GM21717 (cell line): ENCODE results near the gene ACVR1.
"Not testable (repeated sequence)": the region's sequence is repeated elsewhere in the genome, so short reads cannot be mapped to it uniquely, and the experiment has no call there.

Experiments
- ATAC-seq: cut with Tn5 transposase; IDR thresholded peaks from one replicate; pipeline ENCODE4 v1.9.1; 2021; ENCODE audit warnings: mild to moderate bottlenecking, moderate library complexity; ENCODE audit not compliant: unreplicated experiment

Gene ACVR1

DNA sequence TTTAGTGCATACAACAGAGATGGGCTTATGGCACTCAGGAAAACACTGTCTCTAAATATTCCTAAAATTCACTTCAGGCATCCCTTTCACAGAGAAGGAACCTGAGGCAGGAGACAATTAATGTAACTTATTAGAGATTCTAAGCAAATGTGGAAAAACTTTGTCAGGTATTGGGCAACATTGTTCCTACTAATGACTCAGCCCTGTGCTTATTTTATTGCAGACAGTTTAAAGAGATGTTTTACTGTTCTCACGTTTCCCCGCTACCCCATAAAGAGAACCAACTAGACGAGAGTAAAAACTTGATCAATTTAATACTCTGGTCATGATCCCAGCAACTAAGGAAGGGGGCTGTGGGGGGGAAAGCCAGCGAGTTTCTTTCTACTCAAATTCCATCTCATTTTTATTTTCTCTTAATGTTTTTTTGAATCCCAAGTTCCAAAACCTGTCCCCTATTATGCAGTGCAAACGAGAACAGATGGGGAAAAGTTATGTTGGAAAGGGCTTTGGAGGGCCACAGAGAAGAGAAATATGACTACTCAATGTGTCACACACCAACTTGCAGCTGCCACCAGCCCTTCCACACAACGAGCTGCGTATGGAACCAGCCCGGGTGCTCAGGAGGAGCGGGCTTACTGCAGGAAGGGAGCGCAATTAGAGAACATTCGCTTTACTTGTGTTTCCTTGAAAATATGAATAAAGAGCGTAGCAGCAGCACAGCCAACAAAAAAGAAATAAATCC is 18.7 kb upstream of the ACVR1 start:
- no peak for ATAC-seq

DNA sequence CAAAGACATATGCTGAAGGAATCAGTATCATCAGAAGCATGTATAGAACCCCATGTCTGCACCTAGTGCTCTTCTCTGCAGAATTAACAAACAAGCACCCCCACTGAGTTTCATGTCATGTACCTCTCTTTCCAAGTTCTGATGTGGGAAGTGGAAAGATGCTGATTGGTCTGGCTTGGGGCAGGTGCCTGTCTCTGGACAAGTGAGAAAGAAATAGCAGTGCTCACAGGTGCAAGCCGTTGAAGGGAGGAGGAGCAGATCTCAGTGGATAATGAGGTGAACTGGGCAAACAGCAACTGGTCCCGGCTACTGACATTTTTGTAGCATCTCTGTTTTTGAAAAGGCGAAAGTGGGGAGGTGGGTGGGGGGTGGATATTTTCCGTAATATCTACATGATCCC is 17.5 kb upstream of the ACVR1 start:
- ATAC-seq, result no peak

DNA sequence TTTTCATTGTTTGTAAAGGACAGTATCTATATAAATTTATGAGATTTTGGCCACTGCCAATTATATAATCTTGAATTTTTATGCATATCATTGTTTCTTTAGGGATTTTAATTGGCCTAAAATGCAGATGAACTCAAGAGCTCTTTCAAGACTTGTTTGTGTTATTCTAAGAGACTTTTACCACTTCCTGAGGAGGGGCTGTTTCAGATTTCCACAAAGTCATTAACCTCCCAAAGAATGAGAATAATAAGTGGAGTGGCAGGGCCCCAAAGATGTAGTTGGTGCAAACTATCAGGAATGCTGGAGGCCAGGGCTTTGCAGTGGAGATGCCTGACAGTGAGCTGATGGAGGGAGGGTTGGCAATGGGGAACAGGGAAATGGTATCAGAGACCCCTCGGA is 15.5 kb upstream of the ACVR1 start:
- no peak for ATAC-seq

DNA sequence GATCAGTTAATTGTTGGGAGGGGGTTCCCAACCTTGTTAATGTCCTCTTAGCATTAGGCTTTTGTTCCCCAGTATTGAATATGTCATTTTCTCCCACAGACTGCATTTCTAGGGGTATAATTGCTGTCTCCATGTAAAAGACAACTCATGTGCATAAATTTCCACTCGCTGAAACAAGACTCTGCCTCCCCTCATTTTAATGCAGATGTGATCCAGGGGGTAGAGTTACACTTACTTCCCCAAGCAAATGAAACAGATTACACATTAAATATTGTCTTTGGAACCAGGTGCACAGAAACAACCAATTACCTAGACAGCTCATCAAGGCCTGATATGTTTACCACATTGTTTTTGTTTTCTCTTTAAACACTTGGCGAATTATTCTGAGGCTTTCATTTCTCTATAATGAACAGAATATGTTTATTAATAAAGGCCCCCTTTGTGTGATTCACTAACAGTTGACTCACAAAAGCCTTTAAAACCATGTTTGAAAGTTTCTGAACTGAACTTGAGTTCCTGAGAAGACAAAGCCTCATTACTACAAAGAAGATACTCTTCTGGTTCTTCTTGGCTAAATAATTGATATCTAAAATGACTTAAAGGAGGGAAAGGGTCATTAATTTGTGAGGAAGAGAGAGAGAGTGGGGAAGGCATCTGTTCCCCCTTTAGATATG is 15.0 kb upstream of the ACVR1 start:
- ATAC-seq, result no peak

DNA sequence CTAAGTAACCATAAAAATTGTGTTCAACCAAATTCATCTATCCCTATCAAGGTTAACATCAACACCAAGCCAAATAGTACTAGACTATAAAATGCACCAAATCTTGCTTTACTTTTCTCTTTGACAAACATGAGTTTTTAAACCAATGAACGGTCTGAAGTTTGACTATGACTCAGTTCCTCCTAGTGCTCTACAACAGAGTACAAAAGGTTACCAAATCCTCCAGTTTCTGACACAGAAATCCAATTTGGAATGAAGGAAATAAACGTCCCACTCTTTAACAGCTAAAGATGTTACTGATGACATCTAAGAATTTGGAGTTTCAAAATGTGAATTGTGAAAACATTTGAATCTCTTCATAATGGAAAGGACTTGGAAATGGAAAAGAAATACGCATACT is 11.8 kb upstream of the ACVR1 start:
- no peak for ATAC-seq

DNA sequence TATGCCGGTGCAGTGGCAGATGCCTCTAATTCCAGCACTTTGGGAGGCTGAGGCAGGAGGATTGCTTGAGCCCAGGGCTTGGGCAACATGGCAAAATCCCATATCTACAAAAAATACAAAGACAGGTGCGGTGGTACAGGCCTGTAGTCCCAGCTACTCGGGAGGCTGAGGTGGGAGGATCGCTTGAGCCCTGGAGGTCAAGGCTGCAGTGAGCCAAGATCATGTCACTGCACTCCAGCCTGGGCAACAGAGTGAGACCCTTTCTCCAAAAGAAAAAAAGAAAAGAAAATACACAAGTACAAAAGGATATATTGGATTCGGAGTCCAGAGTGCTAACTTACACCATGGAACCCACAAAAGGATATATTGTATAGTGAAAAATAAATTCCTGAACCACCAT is 8.4 kb upstream of the ACVR1 start:
- ATAC-seq, result not testable (repeated sequence)

DNA sequence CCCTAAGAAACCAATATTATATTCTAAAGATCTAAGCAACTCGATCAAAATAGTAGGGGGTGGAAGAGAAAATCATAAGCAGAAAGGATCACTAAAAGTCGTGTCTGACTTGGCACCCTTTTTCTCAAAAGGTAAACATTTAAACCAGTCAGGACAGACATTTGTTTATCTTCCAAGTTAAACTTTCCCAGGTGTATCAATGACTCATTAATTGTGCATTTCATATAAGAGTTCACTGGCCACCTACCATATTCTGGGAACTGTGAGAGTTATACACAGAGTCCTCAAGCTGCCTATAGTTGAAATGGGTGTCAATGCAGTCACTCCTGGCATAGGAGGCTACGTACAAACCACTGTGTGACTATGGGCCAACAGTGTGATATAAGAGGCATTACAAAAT is 4.8 kb upstream of the ACVR1 start:
- no peak for ATAC-seq

DNA sequence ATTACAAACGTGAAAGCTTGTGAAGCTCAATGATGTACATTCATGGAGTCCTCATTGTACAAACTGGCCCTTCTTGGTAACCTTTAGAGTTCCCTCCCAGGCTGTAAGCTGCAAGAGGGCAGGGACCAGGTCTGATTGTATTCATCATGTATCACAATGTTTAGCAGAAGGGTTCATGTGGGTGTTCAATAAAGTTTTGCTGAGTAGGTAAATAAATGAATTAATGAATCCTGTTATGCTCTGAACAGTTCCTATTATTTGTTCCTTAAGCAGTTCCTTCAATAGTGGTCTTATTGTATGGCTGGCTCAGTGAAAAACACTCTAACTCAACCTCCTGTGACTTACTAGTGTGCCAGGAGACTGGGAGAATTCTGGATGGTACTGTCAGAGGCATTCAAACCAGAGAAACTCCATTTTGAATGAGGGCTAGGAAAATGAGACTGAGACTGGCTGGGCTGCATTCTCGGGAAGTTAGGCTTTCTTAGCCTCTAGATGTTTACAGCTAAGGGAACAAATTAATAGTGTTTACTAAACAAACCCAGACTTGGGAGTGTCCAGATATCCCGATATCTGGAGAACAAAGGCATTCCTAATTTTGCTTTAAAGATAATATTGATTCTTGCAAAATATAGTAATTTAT is 1.8 kb upstream of the ACVR1 start:
- ATAC-seq, result no peak

DNA sequence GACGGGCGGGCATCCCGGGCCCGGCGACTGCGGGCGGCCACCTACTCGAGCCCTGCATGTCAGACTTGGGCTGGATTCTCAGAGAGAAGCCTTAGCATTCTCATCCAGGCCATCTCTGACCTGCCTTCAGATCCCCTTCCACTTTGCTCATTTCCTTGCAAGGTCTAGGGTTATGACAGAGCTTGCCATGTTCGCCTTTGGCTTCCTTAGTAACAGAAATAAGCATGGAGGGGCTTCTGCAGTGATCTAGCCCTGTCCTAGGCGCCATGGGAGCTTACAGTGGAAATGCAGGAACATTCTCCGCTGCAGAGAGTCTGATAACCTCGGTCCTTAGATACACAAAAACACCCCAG is 632 bp upstream of the ACVR1 start:
- no peak for ATAC-seq

DNA sequence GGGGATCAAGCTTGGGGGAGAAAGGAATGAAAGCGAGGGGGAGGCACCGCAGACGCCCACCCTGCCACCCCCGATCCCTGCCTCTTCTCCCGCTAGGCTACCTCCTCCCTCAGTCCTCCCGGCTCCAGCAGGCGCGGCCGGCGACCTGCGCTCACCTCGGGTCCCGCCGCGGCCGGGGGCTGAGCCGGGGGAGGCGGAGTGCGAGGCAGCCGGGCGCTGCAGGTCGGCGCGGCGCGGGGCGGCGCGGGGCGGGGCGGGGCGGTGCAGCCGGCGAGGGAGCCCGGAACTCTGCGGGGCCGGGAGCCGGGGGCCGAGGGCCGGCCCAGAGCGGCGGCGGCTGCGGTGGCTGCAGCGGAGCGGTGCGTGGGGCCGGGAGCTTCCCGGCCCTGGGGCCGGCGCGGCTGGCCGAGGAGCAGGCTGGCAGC is 477 bp downstream of the ACVR1 start:
- peak; percentile 39 for ATAC-seq

DNA sequence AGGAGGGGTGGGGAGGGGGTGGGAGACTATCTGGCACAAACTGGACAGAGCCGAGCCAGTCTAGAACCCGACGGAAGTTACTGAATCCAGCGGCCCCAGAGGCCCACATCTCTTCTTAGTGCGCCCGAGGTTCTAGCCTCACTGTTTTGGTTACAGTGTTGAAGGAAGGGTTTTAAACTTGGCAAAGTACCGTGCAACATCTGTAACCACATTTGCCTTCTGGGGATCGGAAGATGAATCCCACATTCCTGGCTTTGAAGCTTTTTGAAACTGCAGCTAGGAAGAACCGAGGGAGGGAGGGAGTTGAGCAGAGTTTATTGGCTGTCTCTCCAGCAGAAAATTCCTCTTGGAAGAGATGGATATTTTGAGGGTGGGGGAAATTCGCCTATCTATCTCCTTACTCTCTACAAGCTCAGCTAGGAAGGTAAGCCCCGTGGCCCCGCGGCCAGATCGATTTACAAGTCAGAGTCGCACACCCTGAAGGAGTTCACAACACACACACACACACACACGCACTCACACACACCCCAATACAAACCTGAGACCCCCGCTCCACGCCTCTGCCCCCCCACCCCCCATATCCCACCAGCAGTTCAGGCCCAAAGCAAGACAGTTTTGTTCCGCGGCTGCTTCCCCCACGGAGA is 1.0 kb downstream of the ACVR1 start:
- no peak for ATAC-seq

DNA sequence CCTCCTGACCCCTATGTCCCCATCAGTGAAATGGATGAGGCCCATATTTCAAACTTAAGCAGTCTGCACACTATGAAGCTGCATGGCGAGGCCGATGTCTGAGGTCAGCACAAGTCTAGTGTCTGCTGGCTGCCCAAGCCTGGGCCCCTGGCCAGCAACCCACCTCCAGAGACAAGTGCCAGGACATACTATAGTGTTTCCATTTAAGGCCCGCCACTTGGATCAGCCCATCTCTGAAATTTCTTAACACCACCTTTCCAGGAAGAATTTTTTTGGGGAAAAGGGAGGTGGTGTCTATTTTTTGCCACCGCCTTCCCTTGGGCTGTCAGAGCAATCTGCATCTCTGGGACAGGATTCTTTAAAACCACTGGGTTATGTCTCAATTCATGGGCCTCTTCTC is 1.8 kb downstream of the ACVR1 start:
- ATAC-seq, result no peak

DNA sequence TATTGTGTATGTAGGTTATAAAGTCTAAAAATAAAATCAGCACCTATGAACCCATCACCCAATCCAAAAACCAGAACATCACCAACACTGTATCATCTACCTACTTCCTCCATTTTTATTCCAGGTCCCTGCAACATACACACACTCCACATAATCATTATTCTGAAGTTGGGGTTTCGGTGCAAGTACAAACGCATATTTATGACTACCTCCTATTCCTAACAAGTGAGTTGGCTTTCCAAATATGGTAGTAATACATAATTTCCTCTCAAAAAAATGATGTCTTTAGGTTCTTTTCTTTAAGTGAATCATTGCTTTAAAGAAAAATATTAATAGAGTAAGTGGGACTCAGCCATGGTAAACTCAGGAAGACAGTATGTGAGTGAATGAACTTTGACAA is 3.3 kb downstream of the ACVR1 start:
- no peak for ATAC-seq

DNA sequence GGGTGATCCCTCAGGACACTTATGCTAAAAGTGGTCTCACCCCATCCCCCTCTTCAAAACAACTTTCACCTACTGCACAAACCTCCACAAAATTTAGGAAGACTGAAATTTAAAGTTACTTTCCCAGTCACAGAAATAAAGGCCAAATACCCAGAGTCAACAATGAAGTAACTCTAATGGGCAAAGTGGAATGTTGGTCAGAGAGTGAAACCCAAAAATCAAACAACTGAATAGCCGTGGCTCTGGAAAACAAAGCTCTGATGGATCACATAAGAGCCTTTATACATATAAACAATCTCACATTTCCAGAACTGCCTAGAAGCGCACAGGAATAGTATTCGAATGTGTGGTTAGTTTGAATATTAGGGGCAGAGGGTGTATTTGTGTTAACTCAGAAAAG is 4.7 kb downstream of the ACVR1 start:
- ATAC-seq, result no peak

DNA sequence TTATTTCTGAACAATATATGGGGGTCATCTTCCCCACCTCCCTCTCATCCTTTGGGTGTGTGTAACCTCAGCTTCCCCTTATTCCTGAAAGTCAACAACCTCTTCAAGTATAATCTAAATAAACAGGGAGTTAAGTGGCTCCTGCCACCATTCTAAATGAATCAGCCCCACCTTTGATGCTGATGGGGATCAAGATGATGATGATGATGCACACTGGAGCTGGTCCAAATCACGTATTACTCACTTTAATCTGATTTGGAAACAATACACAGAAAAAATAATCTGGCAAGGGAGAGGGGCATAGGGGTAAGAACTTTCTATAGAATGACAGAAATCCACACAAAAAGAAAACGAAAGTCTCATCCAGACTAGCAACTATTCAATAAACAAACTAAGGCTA is 7.1 kb downstream of the ACVR1 start:
- ATAC-seq, result no peak

DNA sequence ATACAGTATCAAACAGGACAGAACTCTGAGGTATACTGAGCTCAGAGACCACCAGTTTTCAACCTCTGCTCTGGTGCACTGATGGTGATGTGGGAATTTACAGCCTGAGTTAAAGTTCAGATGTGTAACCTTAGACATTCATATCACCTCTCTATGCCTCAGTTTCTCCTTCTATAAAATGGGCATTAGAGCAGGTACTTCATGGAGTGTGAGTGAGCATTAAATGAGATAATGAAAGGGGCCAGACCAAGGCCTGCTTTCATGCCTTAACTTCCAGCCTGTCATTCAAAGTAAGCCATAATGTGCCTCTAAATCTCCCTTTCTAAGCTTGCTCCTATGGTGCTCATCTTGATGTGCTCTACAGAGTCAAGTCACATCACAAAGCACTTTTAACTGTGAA is 8.4 kb downstream of the ACVR1 start:
- ATAC-seq, result no peak

DNA sequence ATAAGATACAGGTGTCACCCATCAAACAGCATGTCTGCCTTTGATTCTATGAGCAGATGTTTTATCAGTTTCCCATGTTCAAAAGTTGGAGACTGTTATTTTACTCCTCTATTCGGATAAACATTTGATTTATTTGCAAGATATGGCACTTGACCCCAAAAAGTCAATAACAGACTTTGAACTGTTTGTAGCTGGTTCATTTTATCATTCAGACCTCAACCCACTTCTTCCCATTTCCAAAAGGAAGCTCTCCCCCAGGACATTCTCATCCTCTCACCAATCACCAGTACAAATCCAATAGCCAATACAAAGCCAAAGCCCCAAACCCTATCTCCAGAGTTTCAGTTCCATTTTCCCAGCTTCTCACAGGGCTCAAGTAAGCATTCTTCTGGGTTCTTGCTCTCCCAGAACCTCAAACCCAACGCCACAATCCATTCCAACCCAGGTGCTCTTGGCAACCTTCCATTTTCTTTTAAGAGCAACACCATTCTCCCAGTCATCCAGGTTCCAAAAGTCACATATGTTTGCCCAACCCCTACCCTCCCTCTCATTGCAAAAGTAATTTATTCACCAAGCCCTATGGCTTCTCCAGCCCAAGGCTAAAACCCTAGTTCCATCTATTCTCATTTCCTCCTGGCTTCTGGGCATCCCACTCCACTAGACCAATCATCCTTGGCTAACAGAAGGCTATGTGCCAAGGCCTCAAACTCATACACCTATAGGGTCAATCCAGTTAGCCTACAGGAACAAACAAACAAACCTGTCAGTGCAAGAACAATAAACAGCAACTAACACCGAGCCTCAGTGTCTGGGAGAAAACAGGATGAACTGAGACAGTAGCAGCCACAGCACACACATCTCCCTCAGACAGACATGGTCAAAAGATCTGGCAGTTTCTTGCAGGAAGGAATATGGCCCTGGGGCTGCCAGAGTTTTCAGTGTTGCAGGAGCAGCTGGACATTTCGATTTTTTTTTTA is 9.2 kb downstream of the ACVR1 start:
- ATAC-seq, result no peak

DNA sequence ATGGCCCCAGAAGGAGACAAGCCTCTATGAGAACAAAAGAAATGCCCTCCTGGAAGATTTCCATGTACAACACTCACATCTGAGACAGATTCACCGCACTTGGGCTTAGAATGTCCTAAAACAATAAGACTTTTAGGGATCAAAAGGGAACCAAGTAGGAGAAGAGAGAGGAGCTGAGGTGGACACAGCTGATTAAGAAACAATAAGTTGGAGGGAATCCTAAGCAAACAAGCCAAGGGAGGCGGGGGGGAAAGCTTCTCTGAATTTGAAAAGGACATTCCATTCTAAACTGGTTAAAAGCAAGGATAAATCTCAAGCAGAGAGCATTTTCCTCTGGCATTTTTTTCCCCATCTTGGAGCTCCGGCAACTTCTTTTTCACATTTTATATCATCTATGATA is 9.9 kb downstream of the ACVR1 start:
- no peak for ATAC-seq

DNA sequence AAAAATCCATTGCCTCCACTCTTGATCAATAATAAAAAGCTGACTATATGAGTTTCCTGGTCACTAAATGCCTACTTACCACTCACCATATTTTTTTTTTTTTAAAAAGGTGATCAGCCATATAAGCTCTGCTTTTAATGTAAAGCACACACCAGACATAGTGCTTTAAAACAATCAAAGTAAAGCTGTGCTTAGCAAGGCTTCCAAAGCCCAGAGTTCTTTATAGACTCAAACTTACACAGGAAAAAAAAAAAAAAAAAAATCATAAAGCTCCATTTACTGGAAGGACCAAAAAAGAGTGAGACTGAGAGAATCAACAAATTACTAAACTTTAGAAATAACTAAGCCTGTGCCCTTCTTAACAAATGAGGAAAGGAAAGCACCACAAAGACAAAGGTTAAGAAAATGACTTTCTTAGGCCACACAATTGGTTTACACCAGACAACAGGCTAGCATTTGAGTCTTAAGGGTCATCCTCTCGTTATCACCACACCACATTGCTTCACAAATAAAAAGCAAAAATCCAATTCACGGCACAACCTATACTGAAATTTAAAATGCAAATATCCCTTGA is 11.2 kb downstream of the ACVR1 start:
- no peak for ATAC-seq

DNA sequence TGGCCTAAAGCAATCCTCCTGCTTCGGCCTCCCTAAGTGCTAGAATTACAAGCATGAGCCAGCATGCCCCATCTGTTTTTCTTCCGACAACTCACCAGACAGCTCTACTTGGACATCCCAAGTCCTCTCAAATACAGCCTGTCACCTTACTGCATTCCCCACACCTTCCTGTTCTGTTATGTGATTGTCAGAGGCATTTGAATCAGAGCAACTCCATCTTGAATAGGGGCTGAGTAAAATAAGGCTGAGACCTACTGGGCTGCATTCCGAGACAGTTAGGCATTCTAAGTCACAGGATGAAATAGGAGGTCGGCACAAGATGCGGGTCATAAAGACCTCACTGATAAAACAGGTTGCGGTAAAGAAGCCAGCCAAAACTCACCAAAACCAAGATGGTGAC is 17.3 kb downstream of the ACVR1 start:
- ATAC-seq, result no peak
